ENCODE measurements around the gene SOWAHA.

Gene SOWAHA

GRCh38 chr5:132822650-132823480 is 9.8 kb downstream of the SOWAHA start:
- FAIRE-seq (peak; percentile 53), DNase-seq (ENCODE audit: insufficient read length) (no peak)
- TF ChIP-seq POLR2A (IDR thresholded peaks at IDR 0.05; ENCODE audit: low read depth, low read length) (no peak), POLR2AphosphoS5 (IDR thresholded peaks at IDR 0.05; ENCODE audit: low read depth, low read length) (no peak), TAF1 (IDR thresholded peaks at IDR 0.05; ENCODE audit: borderline replicate concordance, low read depth, low read length) (no peak)

- DNase-seq (ENCODE audit: insufficient read length): no peak
- FAIRE-seq: no peak
- TF ChIP-seq POLR2A (IDR thresholded peaks at IDR 0.05; ENCODE audit: low read depth, low read length) (no peak), POLR2AphosphoS5 (IDR thresholded peaks at IDR 0.05; ENCODE audit: low read depth, low read length) (no peak), TAF1 (IDR thresholded peaks at IDR 0.05; ENCODE audit: borderline replicate concordance, low read depth, low read length) (no peak)
Measured at GRCh38 chr5:132823481-132824050, 10.5 kb downstream of the SOWAHA start.

GRCh38 chr5:132824426-132824825 is 11.3 kb downstream of the SOWAHA start:
- FAIRE-seq (no peak), DNase-seq (ENCODE audit: insufficient read length) (no peak)
- TF ChIP-seq POLR2A (IDR thresholded peaks at IDR 0.05; ENCODE audit: low read depth, low read length): no peak
- TF ChIP-seq TAF1 (IDR thresholded peaks at IDR 0.05; ENCODE audit: borderline replicate concordance, low read depth, low read length): no peak
- TF ChIP-seq POLR2AphosphoS5 (IDR thresholded peaks at IDR 0.05; ENCODE audit: low read depth, low read length): no peak

GRCh38 chr5:132825033-132825833 is 12.1 kb downstream of the SOWAHA start:
- DNase-seq (ENCODE audit: insufficient read length) (no peak), FAIRE-seq (no peak)
- TF ChIP-seq POLR2AphosphoS5 (IDR thresholded peaks at IDR 0.05; ENCODE audit: low read depth, low read length): no peak

GRCh38 chr5:132825834-132826391 is 12.8 kb downstream of the SOWAHA start:
- TF ChIP-seq TAF1 (IDR thresholded peaks at IDR 0.05; ENCODE audit: borderline replicate concordance, low read depth, low read length) (no peak), POLR2A (IDR thresholded peaks at IDR 0.05; ENCODE audit: low read depth, low read length) (no peak), POLR2AphosphoS5 (IDR thresholded peaks at IDR 0.05; ENCODE audit: low read depth, low read length) (no peak)
- DNase-seq (ENCODE audit: insufficient read length) (no peak), FAIRE-seq (no peak)

- DNase-seq (ENCODE audit: insufficient read length) (no peak), FAIRE-seq (no peak)
- TF ChIP-seq TAF1 (IDR thresholded peaks at IDR 0.05; ENCODE audit: borderline replicate concordance, low read depth, low read length) (no peak), POLR2A (IDR thresholded peaks at IDR 0.05; ENCODE audit: low read depth, low read length) (no peak), POLR2AphosphoS5 (IDR thresholded peaks at IDR 0.05; ENCODE audit: low read depth, low read length) (no peak)
Measured at GRCh38 chr5:132826424-132827082, 13.5 kb downstream of the SOWAHA start.

- DNase-seq (ENCODE audit: insufficient read length) (no peak), FAIRE-seq (no peak)
- TF ChIP-seq POLR2AphosphoS5 (IDR thresholded peaks at IDR 0.05; ENCODE audit: low read depth, low read length): no peak
- no peak for TF ChIP-seq POLR2A (IDR thresholded peaks at IDR 0.05; ENCODE audit: low read depth, low read length)
- no peak for TF ChIP-seq TAF1 (IDR thresholded peaks at IDR 0.05; ENCODE audit: borderline replicate concordance, low read depth, low read length)
Measured at GRCh38 chr5:132827943-132828673, 15.0 kb downstream of the SOWAHA start.

GRCh38 chr5:132828846-132829494 is 15.9 kb downstream of the SOWAHA start:
- TF ChIP-seq TAF1 (IDR thresholded peaks at IDR 0.05; ENCODE audit: borderline replicate concordance, low read depth, low read length): no peak
- no peak for TF ChIP-seq POLR2A (IDR thresholded peaks at IDR 0.05; ENCODE audit: low read depth, low read length)
- no peak for TF ChIP-seq POLR2AphosphoS5 (IDR thresholded peaks at IDR 0.05; ENCODE audit: low read depth, low read length)
- DNase-seq (ENCODE audit: insufficient read length) (no peak), FAIRE-seq (no peak)

GRCh38 chr5:132829742-132830435 is 16.8 kb downstream of the SOWAHA start:
- peak; percentile 92 for DNase-seq (ENCODE audit: insufficient read length)
- TF ChIP-seq TAF1 (IDR thresholded peaks at IDR 0.05; ENCODE audit: borderline replicate concordance, low read depth, low read length) (no peak), POLR2A (IDR thresholded peaks at IDR 0.05; ENCODE audit: low read depth, low read length) (no peak), POLR2AphosphoS5 (IDR thresholded peaks at IDR 0.05; ENCODE audit: low read depth, low read length) (no peak)
- no peak for FAIRE-seq
